Prostate gland (tissue), 2 donors: ENCODE results near the gene POTEF.
"Not testable (repeated sequence)": the region's sequence is repeated elsewhere in the genome, so short reads cannot be mapped to it uniquely, and the experiment has no call there.

Experiments used
- CTCF ChIP-seq, 4 experiments: fragments of 200-600 bp in 2 of 4; fragments of 450-650 bp in 2 of 4; sonication (generic) in 2 of 4; IDR thresholded peaks; 1 replicate in 3 of 4; 2 replicates in 1 of 4; pipeline ENCODE4 v1.5.1; 2016 to 2019; ENCODE audit warnings: antibody characterized with exemption in 4 of 4, mild to moderate bottlenecking in 2 of 4, moderate library complexity in 2 of 4
- POLR2A ChIP-seq: fragments of 450-650 bp; IDR thresholded peaks from one replicate; pipeline ENCODE4 v1.6.1; 2016; ENCODE audit warnings: antibody characterized with exemption, mild to moderate bottlenecking

DNA sequence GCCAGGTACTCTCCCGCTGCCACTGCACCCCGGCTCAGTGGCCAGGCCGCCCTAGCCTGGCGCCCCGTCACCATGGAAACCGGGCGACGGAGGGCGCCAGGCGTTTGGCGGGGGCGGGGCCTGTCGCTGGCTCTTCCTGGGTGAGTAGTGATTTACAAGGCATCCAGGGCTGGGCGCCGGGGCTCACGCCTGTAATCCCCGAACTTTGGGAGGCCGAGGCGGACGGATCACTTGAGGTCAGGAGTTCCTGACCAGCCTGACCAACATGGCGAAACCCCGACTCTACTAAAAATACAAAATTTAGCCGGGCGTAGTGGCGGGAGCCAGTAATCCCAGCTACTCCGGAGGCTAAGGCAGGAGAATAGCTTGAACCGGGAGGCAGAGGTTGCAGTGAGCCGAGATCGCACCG, 16.0 kb upstream of the POTEF start, which contains the start of gene CCDC74B:
- not testable (repeated sequence) for TF ChIP-seq CTCF (IDR thresholded peaks at IDR 0.05); POLR2A
